ENCODE data around the gene COL27A1.

DNA sequence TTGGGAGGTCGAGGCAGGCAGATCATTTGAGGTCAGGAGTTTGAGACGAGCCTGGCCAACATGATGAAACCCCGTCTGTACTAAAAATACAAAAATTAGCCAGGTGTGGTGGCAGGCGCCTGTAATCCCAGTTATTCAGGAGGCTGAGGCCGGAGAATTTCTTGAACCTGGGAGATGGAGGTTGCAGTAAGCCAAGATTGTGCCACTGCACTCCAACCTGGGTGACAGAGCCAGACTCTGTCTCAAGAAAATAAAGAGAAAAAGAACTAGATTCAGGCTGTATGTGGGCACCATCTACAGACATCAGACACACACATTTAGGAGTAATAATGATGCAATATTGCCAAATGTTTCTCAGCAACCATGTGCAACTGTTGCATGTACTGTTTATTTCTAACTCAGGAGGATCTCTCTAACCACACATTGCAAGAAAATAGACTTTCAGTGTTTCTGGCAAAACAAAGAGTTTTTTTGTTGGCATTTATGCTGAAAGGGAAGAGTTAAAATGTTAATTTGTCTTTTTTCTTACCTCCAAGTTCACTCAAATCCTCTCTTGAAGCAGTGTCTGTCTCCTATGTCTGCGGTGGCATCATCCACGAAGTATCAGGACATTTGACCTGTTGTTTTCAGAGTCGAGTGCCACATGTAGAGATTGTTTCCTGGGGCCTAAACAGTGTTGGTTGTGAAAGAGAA is 162.5 kb downstream of the COL27A1 start:
- TF ChIP-seq POLR2A (IDR thresholded peaks at IDR 0.05; ENCODE audit: low read depth, low read length) (no peak), TAF1 (IDR thresholded peaks at IDR 0.05; ENCODE audit: low read depth, low read length) (no peak)
